HCT116 (cell line): ENCODE measurements around the gene ELOF1. TPM values are rescaled to one million over a fixed set of nuclear protein-coding genes. Genes with fewer than 3 reads are reported as not detected.

Experiments used
- ATAC-seq: fragments of 200-7000 bp; cut with Tn5 transposase; 2 replicates; pipeline ENCODE4 v1.9.1; 2020; ENCODE audit warnings: mild to moderate bottlenecking, moderate library complexity
- BruUV-seq: library from RNA; stranded (reverse); fragments of 400-500 nt; replicated peaks from 2 replicates; lab custom pipeline; 2021; lab: Mats Ljungman, UMichigan
- CTCF ChIA-PET: fragments of 300-600 bp; sonication (Branson Sonifier 250); formaldehyde crosslinking; loops from one replicate; lab custom pipeline; 2021; ENCODE audit warnings: antibody characterized with exemption; lab: Charles Lee
- POLR2A ChIA-PET: fragments of 300-600, 350-600 bp; sonication (Branson Sonifier 250); formaldehyde crosslinking; loops from one replicate; lab custom pipeline; 2021; ENCODE audit warnings: antibody characterized with exemption; lab: Charles Lee
- RAD21 ChIA-PET, 2 experiments: fragments of 300-600 bp; sonication (Branson Sonifier 250); formaldehyde crosslinking; loops; one replicate each; lab custom pipeline; 2023; ENCODE audit warnings: low total read pairs in 2 of 2; ENCODE audit not compliant: uncharacterized antibody in 2 of 2, unreplicated experiment in 2 of 2, low non-redundant PET in 1 of 2; lab: Charles Lee
- DNase-seq: peaks from one replicate; pipeline ENCODE4 v3.0.0-alpha.2; 2010; ENCODE audit warnings: low read depth, low spot score
- H2AFZ ChIP-seq: fragments of 200-600 bp; shearing (Covaris generic), sonication (generic); 2 replicates; pipeline ENCODE4 v1.6.1; 2017; ENCODE audit warnings: low read depth, mixed run types, mixed read lengths, antibody characterized with exemption, low read length; ENCODE audit not compliant: poor library complexity, severe bottlenecking
- H3K27ac ChIP-seq: 2 replicates; pipeline ENCODE4 v1.5.1; 2012; ENCODE audit warnings: low read depth, low read length
- H3K27me3 ChIP-seq: fragments of 200-600 bp; sonication (generic); 2 replicates; pipeline ENCODE4 v1.6.1; 2016; ENCODE audit warnings: mixed run types, low read length, mixed read lengths; ENCODE audit not compliant: insufficient read depth
- H3K36me3 ChIP-seq, 2 experiments: fragments of 200-500 bp in 1 of 2; fragments of 200-600 bp in 1 of 2; sonication (Bioruptor generic) in 1 of 2; sonication (generic) in 1 of 2; 2 replicates each; pipeline versions ENCODE4 v1.5.1 to v1.6.1; 2014 to 2016; ENCODE audit warnings: low read length in 2 of 2, inconsistent platforms in 1 of 2, mixed read lengths in 1 of 2, mixed run types in 1 of 2; ENCODE audit not compliant: insufficient read depth in 2 of 2, control insufficient read depth in 1 of 2
- H3K4me1 ChIP-seq, 2 experiments: fragments of 200-600 bp in 1 of 2; sonication (generic) in 1 of 2; 2 replicates each; pipeline versions ENCODE4 v1.5.1 to v1.6.1; 2012 to 2017; ENCODE audit warnings: low read length in 2 of 2, inconsistent platforms in 1 of 2, mild to moderate bottlenecking in 1 of 2, mixed read lengths in 1 of 2, mixed run types in 1 of 2, moderate library complexity in 1 of 2; ENCODE audit not compliant: insufficient read depth in 2 of 2, control insufficient read depth in 1 of 2
- H3K4me2 ChIP-seq: fragments of 200-600 bp; sonication (generic); 2 replicates; pipeline ENCODE4 v1.6.1; 2017; ENCODE audit warnings: mixed run types, low read length, mixed read lengths
- H3K4me3 ChIP-seq, 2 experiments: fragments of 200-600 bp in 1 of 2; sonication (generic) in 1 of 2; replicated peaks in 1 of 2; 2 replicates each; pipeline ENCODE4 v1.5.1; 2011 to 2016; ENCODE audit warnings: low read length in 2 of 2, control low read depth in 1 of 2, low read depth in 1 of 2, mild to moderate bottlenecking in 1 of 2, mixed read lengths in 1 of 2, mixed run types in 1 of 2
- H3K79me2 ChIP-seq: fragments of 200-600 bp; sonication (generic); 2 replicates; pipeline ENCODE4 v1.6.1; 2017; ENCODE audit warnings: mild to moderate bottlenecking, mixed run types, low read length, moderate library complexity, mixed read lengths; ENCODE audit not compliant: insufficient read depth
- H3K9ac ChIP-seq: fragments of 200-600 bp; sonication (generic); 2 replicates; pipeline ENCODE4 v1.6.1; 2016; ENCODE audit warnings: low read length, mixed read lengths
- H3K9me2 ChIP-seq: fragments of 200-600 bp; sonication (generic), shearing (Covaris generic); 2 replicates; pipeline ENCODE4 v1.6.1; 2017; ENCODE audit warnings: mixed run types, mild to moderate bottlenecking, moderate library complexity; ENCODE audit not compliant: insufficient read depth
- H3K9me3 ChIP-seq, 2 experiments: fragments of 200-500 bp in 1 of 2; fragments of 200-600 bp in 1 of 2; sonication (Bioruptor generic) in 1 of 2; sonication (generic) in 1 of 2; 2 replicates each; pipeline ENCODE4 v1.6.1; 2014 to 2017; ENCODE audit warnings: low read length in 2 of 2, mixed read lengths in 2 of 2, inconsistent platforms in 1 of 2, low read depth in 1 of 2, mild to moderate bottlenecking in 1 of 2, mixed run types in 1 of 2, moderate library complexity in 1 of 2; ENCODE audit not compliant: control insufficient read depth in 1 of 2, insufficient read depth in 1 of 2
- H4K20me1 ChIP-seq: fragments of 200-600 bp; sonication (generic), shearing (Covaris generic); 2 replicates; pipeline ENCODE4 v1.6.1; 2017; ENCODE audit warnings: mixed run types, mild to moderate bottlenecking, moderate library complexity; ENCODE audit not compliant: insufficient read depth
- CTCF ChIP-seq, 3 experiments: fragments of 200-600 bp in 1 of 3; sonication (generic) in 1 of 3; IDR thresholded peaks in 2 of 3; conservative IDR thresholded peaks in 1 of 3; 2 replicates each; pipeline ENCODE4 v1.5.1; 2012 to 2017; ENCODE audit warnings: low read depth in 2 of 3, low read length in 2 of 3, antibody characterized with exemption in 1 of 3, borderline replicate concordance in 1 of 3, control low read depth in 1 of 3, mild to moderate bottlenecking in 1 of 3, mixed read lengths in 1 of 3, mixed run types in 1 of 3, moderate library complexity in 1 of 3; ENCODE audit not compliant: insufficient read depth in 1 of 3
- EGR1 ChIP-seq: IDR thresholded peaks from 2 replicates; pipeline ENCODE4 v1.6.1; 2012; ENCODE audit warnings: low read depth
- FOSL1 ChIP-seq: IDR thresholded peaks from 2 replicates; pipeline ENCODE4 v1.6.1; 2012; ENCODE audit warnings: low read depth
- MAX ChIP-seq: IDR thresholded peaks from 2 replicates; pipeline ENCODE4 v1.6.1; 2012
- RAD21 ChIP-seq: IDR thresholded peaks from 2 replicates; pipeline ENCODE4 v1.6.1; 2012; ENCODE audit warnings: low read depth, mild to moderate bottlenecking
- REST ChIP-seq: IDR thresholded peaks from 2 replicates; pipeline ENCODE4 v1.6.1; 2012; ENCODE audit warnings: low read depth
- YY1 ChIP-seq: IDR thresholded peaks from 2 replicates; pipeline ENCODE4 v1.6.1; 2011; ENCODE audit warnings: low read length, low read depth, moderate library complexity, mild to moderate bottlenecking; ENCODE audit not compliant: insufficient replicate concordance; ENCODE audit errors: extremely low read depth
- intact Hi-C: fragments of 100-400 bp; cut with micrococcal nuclease; formaldehyde crosslinking; loops from 2 replicates; pipeline ENCODE4 v1.10.0; 2022
- total RNA-seq: library from RNA; stranded (reverse); gene quantifications from one replicate; pipeline ENCODE4 v1.2.1, GENCODE V29; 2021; ENCODE audit not compliant: unreplicated experiment

ELOF1 gene
- total RNA-seq, 1 experiment from 2014 or later, result 74.5 TPM

- CTCF ChIA-PET, result no interaction called here
- no peak within 1 kb of the TSS for H3K4me3 ChIP-seq
- RAD21 ChIA-PET, result no interaction called here
Observed at GRCh38 chr19:11538232-11539036, 20.6 kb downstream of the ELOF1 start, which contains the start of gene CNN1. Gene CNN1 (plus strand): TSS chr19:11538851. CDS start chr19:11538928, 77 bp downstream.

More at GRCh38 chr19:11538232-11539036, 20.6 kb downstream of the ELOF1 start, which contains the start of gene CNN1:
- TF ChIP-seq MAX, result no peak
- no peak for TF ChIP-seq FOSL1
- TF ChIP-seq EGR1, result no peak
- TF ChIP-seq YY1, result no peak
- no peak for TF ChIP-seq CTCF (IDR thresholded peaks at IDR 0.05 in 2 of 3, conservative IDR thresholded peaks at IDR 0.05 in 1 of 3; ENCODE audit: borderline replicate concordance in 1 of 3, insufficient read depth in 1 of 3, low read depth in 2 of 3, low read length in 2 of 3)
- no peak for TF ChIP-seq REST
- no peak for TF ChIP-seq RAD21
- no peak within 1 kb of the TSS for H3K9ac ChIP-seq
- POLR2A ChIA-PET, result interaction anchor here (0.6 kb wide), 1 partner anchor 43 kb away, joined by 3 read pairs; no protein-coding TSS in a partner anchor
- H4K20me1 ChIP-seq, result no peaks in the 10 kb centered on the region
- BruUV-seq, result no TSS peak
- H3K36me3 ChIP-seq, result no peaks in the 10 kb centered on the region
- H3K27ac ChIP-seq, result no peak within 1 kb of the TSS
- no peaks in the 10 kb centered on the region for H3K27me3 ChIP-seq
- no peaks in the 10 kb centered on the region for H3K9me2 ChIP-seq
- intact Hi-C loops, result no loop called here
- no peaks in the 10 kb centered on the region for H3K79me2 ChIP-seq
- H2AFZ ChIP-seq, result no peak within 1 kb of the TSS
- H3K4me1 ChIP-seq, result peaks cover 7 to 23% of the 10 kb centered on the region in 2 experiments
- DNase-seq (no peak), ATAC-seq (no peak)
- no peak within 1 kb of the TSS for H3K4me2 ChIP-seq
- no peaks in the 10 kb centered on the region for H3K9me3 ChIP-seq
